GM12878 (cell line): Measurements from ENCODE around the gene EFHD1.

Experiments used
- EED ChIP-seq: sonication (generic); IDR thresholded peaks from 2 replicates; pipeline ENCODE4 v1.6.1; 2016; ENCODE audit warnings: antibody characterized with exemption, low read depth
- EZH2 ChIP-seq: IDR thresholded peaks from 2 replicates; pipeline ENCODE4 v1.6.1; 2012; ENCODE audit warnings: low read depth, mild to moderate bottlenecking, control low read depth, inconsistent platforms, low read length, borderline replicate concordance; ENCODE audit not compliant: control insufficient read depth
- MYC ChIP-seq: IDR thresholded peaks from 2 replicates; pipeline ENCODE4 v1.6.1; 2011; ENCODE audit warnings: mild to moderate bottlenecking, low read length, moderate library complexity, inconsistent platforms; ENCODE audit not compliant: insufficient read depth, insufficient replicate concordance, insufficient read length, severe bottlenecking
- NBN ChIP-seq: fragments of 450-650 bp; IDR thresholded peaks from 2 replicates; pipeline ENCODE4 v1.6.1; 2016
- POLR2AphosphoS2 ChIP-seq: IDR thresholded peaks from 2 replicates; pipeline ENCODE4 v1.6.1; 2011; ENCODE audit warnings: low read depth, mild to moderate bottlenecking, low read length, improper control_type of control experiment, moderate library complexity
- POLR2AphosphoS5 ChIP-seq: IDR thresholded peaks from 2 replicates; pipeline ENCODE4 v1.6.1; 2011; ENCODE audit warnings: mild to moderate bottlenecking, low read length, inconsistent platforms
- SMARCA5 ChIP-seq: fragments of 450-650 bp; IDR thresholded peaks from 2 replicates; pipeline ENCODE4 v1.6.1; 2017; ENCODE audit warnings: mild to moderate bottlenecking
- TF ChIP-seq, protein P1 (sequence below): IDR thresholded peaks from 2 replicates; pipeline ENCODE4 v1.6.1; 2011; ENCODE audit warnings: low read depth, low read length, improper control_type of control experiment, borderline replicate concordance
- TF ChIP-seq, protein P2 (sequence below): IDR thresholded peaks from 2 replicates; pipeline ENCODE4 v1.6.1; 2012; ENCODE audit warnings: low read length, inconsistent platforms
- TF ChIP-seq, protein P3 (sequence below): IDR thresholded peaks from 2 replicates; pipeline ENCODE4 v1.6.1; 2012; ENCODE audit warnings: low read depth, low read length, improper control_type of control experiment
- TF ChIP-seq, protein P4 (sequence below), 3 experiments: IDR thresholded peaks in 2 of 3; conservative IDR thresholded peaks in 1 of 3; 2 replicates each; pipeline ENCODE4 v1.5.1; 2011; ENCODE audit warnings: low read depth in 3 of 3, low read length in 3 of 3, mild to moderate bottlenecking in 3 of 3, control low read depth in 2 of 3, moderate library complexity in 2 of 3, inconsistent platforms in 1 of 3, mixed read lengths in 1 of 3; ENCODE audit not compliant: control insufficient read depth in 2 of 3, insufficient read depth in 1 of 3; ENCODE audit errors: extremely low read depth in 1 of 3

DNA sequence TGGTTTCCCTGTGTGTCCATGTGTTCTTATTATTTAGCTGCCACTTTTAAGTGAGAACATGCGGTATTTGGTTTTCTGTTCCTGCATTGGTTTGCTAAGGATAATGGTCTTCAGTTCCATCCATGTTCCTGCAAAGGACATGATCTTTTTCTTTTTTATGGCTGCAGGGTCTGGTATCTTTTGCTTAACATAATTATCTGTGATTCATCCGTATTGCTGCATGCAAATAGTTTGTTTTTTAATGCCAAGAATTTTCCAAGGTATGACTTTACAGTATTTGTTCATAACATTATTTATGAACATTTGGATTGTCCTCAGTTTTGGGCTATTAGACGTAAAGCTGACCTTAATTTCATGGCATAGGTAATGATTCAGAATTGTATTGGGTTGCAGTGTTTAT is 81.6 kb downstream of the EFHD1 start:
- TF ChIP-seq MYC (no peak), POLR2AphosphoS5 (no peak), POLR2AphosphoS2 (no peak), NBN (no peak), SMARCA5 (no peak), EED (no peak), EZH2 (no peak)
- TF ChIP-seq, protein P1, sequence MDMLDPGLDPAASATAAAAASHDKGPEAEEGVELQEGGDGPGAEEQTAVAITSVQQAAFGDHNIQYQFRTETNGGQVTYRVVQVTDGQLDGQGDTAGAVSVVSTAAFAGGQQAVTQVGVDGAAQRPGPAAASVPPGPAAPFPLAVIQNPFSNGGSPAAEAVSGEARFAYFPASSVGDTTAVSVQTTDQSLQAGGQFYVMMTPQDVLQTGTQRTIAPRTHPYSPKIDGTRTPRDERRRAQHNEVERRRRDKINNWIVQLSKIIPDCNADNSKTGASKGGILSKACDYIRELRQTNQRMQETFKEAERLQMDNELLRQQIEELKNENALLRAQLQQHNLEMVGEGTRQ, result no peak
- TF ChIP-seq, protein P2, sequence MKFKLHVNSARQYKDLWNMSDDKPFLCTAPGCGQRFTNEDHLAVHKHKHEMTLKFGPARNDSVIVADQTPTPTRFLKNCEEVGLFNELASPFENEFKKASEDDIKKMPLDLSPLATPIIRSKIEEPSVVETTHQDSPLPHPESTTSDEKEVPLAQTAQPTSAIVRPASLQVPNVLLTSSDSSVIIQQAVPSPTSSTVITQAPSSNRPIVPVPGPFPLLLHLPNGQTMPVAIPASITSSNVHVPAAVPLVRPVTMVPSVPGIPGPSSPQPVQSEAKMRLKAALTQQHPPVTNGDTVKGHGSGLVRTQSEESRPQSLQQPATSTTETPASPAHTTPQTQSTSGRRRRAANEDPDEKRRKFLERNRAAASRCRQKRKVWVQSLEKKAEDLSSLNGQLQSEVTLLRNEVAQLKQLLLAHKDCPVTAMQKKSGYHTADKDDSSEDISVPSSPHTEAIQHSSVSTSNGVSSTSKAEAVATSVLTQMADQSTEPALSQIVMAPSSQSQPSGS, result no peak
- TF ChIP-seq, protein P3, sequence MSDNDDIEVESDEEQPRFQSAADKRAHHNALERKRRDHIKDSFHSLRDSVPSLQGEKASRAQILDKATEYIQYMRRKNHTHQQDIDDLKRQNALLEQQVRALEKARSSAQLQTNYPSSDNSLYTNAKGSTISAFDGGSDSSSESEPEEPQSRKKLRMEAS, result no peak
- TF ChIP-seq, protein P4, sequence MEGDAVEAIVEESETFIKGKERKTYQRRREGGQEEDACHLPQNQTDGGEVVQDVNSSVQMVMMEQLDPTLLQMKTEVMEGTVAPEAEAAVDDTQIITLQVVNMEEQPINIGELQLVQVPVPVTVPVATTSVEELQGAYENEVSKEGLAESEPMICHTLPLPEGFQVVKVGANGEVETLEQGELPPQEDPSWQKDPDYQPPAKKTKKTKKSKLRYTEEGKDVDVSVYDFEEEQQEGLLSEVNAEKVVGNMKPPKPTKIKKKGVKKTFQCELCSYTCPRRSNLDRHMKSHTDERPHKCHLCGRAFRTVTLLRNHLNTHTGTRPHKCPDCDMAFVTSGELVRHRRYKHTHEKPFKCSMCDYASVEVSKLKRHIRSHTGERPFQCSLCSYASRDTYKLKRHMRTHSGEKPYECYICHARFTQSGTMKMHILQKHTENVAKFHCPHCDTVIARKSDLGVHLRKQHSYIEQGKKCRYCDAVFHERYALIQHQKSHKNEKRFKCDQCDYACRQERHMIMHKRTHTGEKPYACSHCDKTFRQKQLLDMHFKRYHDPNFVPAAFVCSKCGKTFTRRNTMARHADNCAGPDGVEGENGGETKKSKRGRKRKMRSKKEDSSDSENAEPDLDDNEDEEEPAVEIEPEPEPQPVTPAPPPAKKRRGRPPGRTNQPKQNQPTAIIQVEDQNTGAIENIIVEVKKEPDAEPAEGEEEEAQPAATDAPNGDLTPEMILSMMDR (IDR thresholded peaks at IDR 0.05 in 2 of 3, conservative IDR thresholded peaks at IDR 0.05 in 1 of 3; ENCODE audit: control insufficient read depth in 2 of 3, extremely low read depth in 1 of 3, insufficient read depth in 1 of 3, low read depth in 3 of 3, low read length in 3 of 3), result no peak
